Stimulated activated CD8-positive, alpha-beta memory T cell treated with anti-CD3 and anti-CD28 coated beads, Interleukin-12 subunit alpha, Interleukin-12 subunit beta, amount 100 ng/mL, for 24 hours (primary cell): ENCODE data around the gene RPS6KA3.
"Not testable (repeated sequence)": the region's sequence is repeated elsewhere in the genome, so short reads cannot be mapped to it uniquely, and the experiment has no call there.

Experiments
- DNase-seq: peaks from one replicate; pipeline ENCODE4 v3.0.0-alpha.2; 2020; ENCODE audit errors: extremely low read depth

RPS6KA3 gene

GRCh38 chrX:20265221-20265725 lies 1.4 kb downstream of the RPS6KA3 start:
- no peak for DNase-seq

GRCh38 chrX:20263474-20263873 lies 3.2 kb downstream of the RPS6KA3 start:
- no peak for DNase-seq

- DNase-seq = no peak
Measured at GRCh38 chrX:20260885-20261284, 5.8 kb downstream of the RPS6KA3 start.

GRCh38 chrX:20254712-20255299 lies 11.9 kb downstream of the RPS6KA3 start:
- DNase-seq = no peak

- DNase-seq = no peak
Measured at GRCh38 chrX:20253232-20253543, 13.5 kb downstream of the RPS6KA3 start.

- DNase-seq = no peak
Measured at GRCh38 chrX:20252381-20253231, 14.1 kb downstream of the RPS6KA3 start.

GRCh38 chrX:20251691-20252090 lies 15.0 kb downstream of the RPS6KA3 start:
- no peak for DNase-seq

- DNase-seq = not testable (repeated sequence)
Measured at GRCh38 chrX:20250146-20250545, 16.6 kb downstream of the RPS6KA3 start.

GRCh38 chrX:20248592-20249192 lies 18.0 kb downstream of the RPS6KA3 start:
- DNase-seq = no peak

GRCh38 chrX:20244931-20245330 lies 21.8 kb downstream of the RPS6KA3 start:
- DNase-seq = no peak

- no peak for DNase-seq
Measured at GRCh38 chrX:20240201-20240600, 26.5 kb downstream of the RPS6KA3 start.

- no peak for DNase-seq
Measured at GRCh38 chrX:20237864-20238263, 28.8 kb downstream of the RPS6KA3 start.

GRCh38 chrX:20235755-20236154 lies 31.0 kb downstream of the RPS6KA3 start:
- DNase-seq = no peak

- no peak for DNase-seq
Measured at GRCh38 chrX:20233336-20233735, 33.4 kb downstream of the RPS6KA3 start.

GRCh38 chrX:20231598-20231997 lies 35.1 kb downstream of the RPS6KA3 start:
- no peak for DNase-seq

- DNase-seq = no peak
Measured at GRCh38 chrX:20230406-20230805, 36.3 kb downstream of the RPS6KA3 start.

- DNase-seq = no peak
Measured at GRCh38 chrX:20229155-20229554, 37.6 kb downstream of the RPS6KA3 start.

- no peak for DNase-seq
Measured at GRCh38 chrX:20228245-20228644, 38.5 kb downstream of the RPS6KA3 start.

- DNase-seq = no peak
Measured at GRCh38 chrX:20227116-20227515, 39.6 kb downstream of the RPS6KA3 start.

GRCh38 chrX:20225488-20225833 lies 41.2 kb downstream of the RPS6KA3 start:
- no peak for DNase-seq

- no peak for DNase-seq
Measured at GRCh38 chrX:20224814-20225487, 41.8 kb downstream of the RPS6KA3 start.

GRCh38 chrX:20221902-20222301 lies 44.8 kb downstream of the RPS6KA3 start:
- DNase-seq = no peak
